ENCODE results near the gene STPG4.
A peak's percentile ranks its signal among the peaks of the same experiment; 100 is the strongest.

The STPG4 gene

DNA sequence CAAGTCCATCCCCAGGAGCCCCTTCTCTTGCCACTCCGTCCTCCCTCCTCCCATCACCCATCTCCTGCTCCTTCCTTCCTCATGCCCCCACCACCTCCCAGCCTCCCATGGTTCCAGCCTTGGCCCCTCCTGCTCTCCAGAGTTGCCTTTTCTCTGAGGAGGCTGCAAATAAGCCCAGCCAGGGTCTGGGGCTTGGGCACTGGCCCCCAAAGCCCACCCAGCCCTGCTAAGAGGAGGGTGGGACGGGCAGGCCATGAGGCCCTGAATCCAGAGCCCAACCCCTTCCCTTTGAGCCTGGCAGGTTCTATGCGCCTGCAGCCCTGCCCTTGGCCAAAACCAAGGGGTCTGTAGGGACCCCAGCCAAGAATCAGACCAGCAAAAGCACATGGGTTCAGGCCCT is 71.6 kb downstream of the STPG4 start:
- ChIA-PET CTCF (interaction anchor here (0.5 kb wide), 1 partner anchor 199 kb away, joined by 3 read pairs; no protein-coding TSS in a partner anchor), POLR2A (no interaction called here)
- no peaks in the 10 kb centered on the region for H3K4me1 ChIP-seq (ENCODE audit: control insufficient read depth, insufficient read depth, low read length)
- no peaks in the 10 kb centered on the region for H3K36me3 ChIP-seq (ENCODE audit: control insufficient read depth in 2 of 2, insufficient read depth in 1 of 2, low read length in 2 of 2)
- no peak overlapping the region for H3K27ac ChIP-seq (ENCODE audit: extremely low read depth, low read depth, low read length)
- TF ChIP-seq ZBTB20 (tag by site-specific recombination; IDR thresholded peaks at IDR 0.05) = no peak
- TF ChIP-seq ZFP41 (tag by site-specific recombination; IDR thresholded peaks at IDR 0.05; ENCODE audit: borderline replicate concordance) = no peak
- no peak overlapping the region for H3K4me3 ChIP-seq (ENCODE audit: low read depth, low read length)
- H3K9me3 ChIP-seq (ENCODE audit: control insufficient read depth, insufficient read depth, low read depth, low read length) = no peaks in the 10 kb centered on the region

GRCh38 chr2:47083005-47083404 is 72.1 kb downstream of the STPG4 start:
- Histone ChIP-seq H3K27ac (ENCODE audit: extremely low read depth, low read depth, low read length) (no peak overlapping the region), H3K36me3 (ENCODE audit: control insufficient read depth in 2 of 2, insufficient read depth in 1 of 2, low read length in 2 of 2) (no peaks in the 10 kb centered on the region), H3K9me3 (ENCODE audit: control insufficient read depth, insufficient read depth, low read depth, low read length) (no peaks in the 10 kb centered on the region), H3K4me1 (ENCODE audit: control insufficient read depth, insufficient read depth, low read length) (no peaks in the 10 kb centered on the region), H3K4me3 (ENCODE audit: low read depth, low read length) (no peak overlapping the region)
- ChIA-PET CTCF (interaction anchor here (0.7 kb wide), 1 partner anchor 143 kb away, joined by 3 read pairs; no protein-coding TSS in a partner anchor), POLR2A (no interaction called here)
- TF ChIP-seq EGR2 (tag by site-specific recombination; IDR thresholded peaks at IDR 0.05; ENCODE audit: low read depth) = peak; percentile 50; the same call in 1 of the 2 replicates
- TF ChIP-seq, protein P1, sequence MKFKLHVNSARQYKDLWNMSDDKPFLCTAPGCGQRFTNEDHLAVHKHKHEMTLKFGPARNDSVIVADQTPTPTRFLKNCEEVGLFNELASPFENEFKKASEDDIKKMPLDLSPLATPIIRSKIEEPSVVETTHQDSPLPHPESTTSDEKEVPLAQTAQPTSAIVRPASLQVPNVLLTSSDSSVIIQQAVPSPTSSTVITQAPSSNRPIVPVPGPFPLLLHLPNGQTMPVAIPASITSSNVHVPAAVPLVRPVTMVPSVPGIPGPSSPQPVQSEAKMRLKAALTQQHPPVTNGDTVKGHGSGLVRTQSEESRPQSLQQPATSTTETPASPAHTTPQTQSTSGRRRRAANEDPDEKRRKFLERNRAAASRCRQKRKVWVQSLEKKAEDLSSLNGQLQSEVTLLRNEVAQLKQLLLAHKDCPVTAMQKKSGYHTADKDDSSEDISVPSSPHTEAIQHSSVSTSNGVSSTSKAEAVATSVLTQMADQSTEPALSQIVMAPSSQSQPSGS (tag by site-specific recombination; IDR thresholded peaks at IDR 0.05; ENCODE audit: low read depth) = no peak
- peak; percentile 38 for TF ChIP-seq ZFHX2 (tag by site-specific recombination; conservative IDR thresholded peaks at IDR 0.05)

DNA sequence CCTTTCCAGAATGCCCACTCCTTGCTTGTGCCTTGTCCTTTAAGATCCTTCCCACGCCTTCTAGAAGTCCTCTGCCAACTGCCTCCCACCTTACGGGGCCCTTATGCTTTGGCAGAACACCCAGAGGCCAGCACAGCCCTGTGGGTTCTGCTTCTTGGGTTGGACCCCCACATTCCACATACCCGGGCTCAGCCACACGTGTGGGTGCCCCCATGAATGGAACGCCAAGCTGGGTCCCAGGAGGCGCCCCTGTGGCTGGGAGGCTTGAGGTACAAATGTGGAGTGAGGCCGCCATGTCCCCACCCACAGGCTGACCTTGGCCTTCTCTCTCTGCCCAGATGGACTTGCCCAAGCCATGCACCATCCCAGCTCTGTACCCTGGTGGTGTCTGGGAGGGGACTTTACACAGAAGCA is 74.2 kb downstream of the STPG4 start:
- no peaks in the 10 kb centered on the region for H3K9me3 ChIP-seq (ENCODE audit: control insufficient read depth, insufficient read depth, low read depth, low read length)
- H3K27ac ChIP-seq (ENCODE audit: extremely low read depth, low read depth, low read length) = no peak overlapping the region
- POLR2A ChIA-PET = no interaction called here
- H3K36me3 ChIP-seq (ENCODE audit: control insufficient read depth in 2 of 2, insufficient read depth in 1 of 2, low read length in 2 of 2) = no peaks in the 10 kb centered on the region
- TF ChIP-seq ZFHX2 (tag by site-specific recombination; conservative IDR thresholded peaks at IDR 0.05) = 0 out of 2 replicates have a peak, but pooled peaks have one; percentile 9
- no peak for TF ChIP-seq ZNF37A (tag by site-specific recombination; IDR thresholded peaks at IDR 0.05)
- no peak for TF ChIP-seq HOXC10 (CRISPR knock-in tag; IDR thresholded peaks at IDR 0.05)
- no peak for TF ChIP-seq YY2 (tag by site-specific recombination; IDR thresholded peaks at IDR 0.05)
- no peak for TF ChIP-seq ZNF48 (tag by site-specific recombination; IDR thresholded peaks at IDR 0.05)
- TF ChIP-seq EGR2 (tag by site-specific recombination; IDR thresholded peaks at IDR 0.05; ENCODE audit: low read depth) = peak; percentile 34; the same call in 1 of the 2 replicates
- no peak for TF ChIP-seq ZBTB7A (tag by site-specific recombination; IDR thresholded peaks at IDR 0.05; ENCODE audit: low read depth)
- no peak for TF ChIP-seq SCRT1 (tag by site-specific recombination; IDR thresholded peaks at IDR 0.05; ENCODE audit: borderline replicate concordance)
- TF ChIP-seq ZBTB20 (tag by site-specific recombination; IDR thresholded peaks at IDR 0.05) = no peak
- TF ChIP-seq SP3 (tag by site-specific recombination; IDR thresholded peaks at IDR 0.05) = no peak
- no peak for TF ChIP-seq ZBTB48 (tag by site-specific recombination; IDR thresholded peaks at IDR 0.05)
- no peak for TF ChIP-seq CTCF (tag by site-specific recombination; IDR thresholded peaks at IDR 0.05)
- no peak for TF ChIP-seq OSR2 (tag by site-specific recombination; IDR thresholded peaks at IDR 0.05)
- H3K4me3 ChIP-seq (ENCODE audit: low read depth, low read length) = no peak overlapping the region
- CTCF ChIA-PET = no interaction called here
- no peaks in the 10 kb centered on the region; the same call in 1 of the 2 replicates for H3K4me1 ChIP-seq (ENCODE audit: control insufficient read depth, insufficient read depth, low read length)

Data from HEK293 (cell line).